ENCODE data around the gene CYP4F22.

DNA sequence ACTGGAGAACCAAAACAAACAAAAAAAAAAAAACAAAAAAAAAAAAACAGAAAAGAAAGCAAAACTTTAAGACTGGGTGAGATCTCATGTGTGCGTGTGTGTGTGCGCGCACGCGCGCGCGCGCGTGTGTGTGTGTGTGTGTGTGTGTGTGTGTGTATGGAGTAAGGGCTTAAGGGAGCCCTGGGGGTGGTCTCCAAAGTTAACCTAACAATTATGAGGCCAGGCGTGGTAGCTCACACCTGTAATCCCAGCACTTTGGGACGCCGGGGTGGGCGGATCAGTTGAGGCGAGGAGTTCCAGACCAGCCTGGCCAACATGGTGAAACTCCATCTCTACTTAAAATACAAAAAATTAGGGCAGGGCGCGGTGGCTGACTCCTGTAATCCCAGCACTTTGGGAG lies 46.7 kb downstream of the CYP4F22 start:
- TF ChIP-seq, protein P1, sequence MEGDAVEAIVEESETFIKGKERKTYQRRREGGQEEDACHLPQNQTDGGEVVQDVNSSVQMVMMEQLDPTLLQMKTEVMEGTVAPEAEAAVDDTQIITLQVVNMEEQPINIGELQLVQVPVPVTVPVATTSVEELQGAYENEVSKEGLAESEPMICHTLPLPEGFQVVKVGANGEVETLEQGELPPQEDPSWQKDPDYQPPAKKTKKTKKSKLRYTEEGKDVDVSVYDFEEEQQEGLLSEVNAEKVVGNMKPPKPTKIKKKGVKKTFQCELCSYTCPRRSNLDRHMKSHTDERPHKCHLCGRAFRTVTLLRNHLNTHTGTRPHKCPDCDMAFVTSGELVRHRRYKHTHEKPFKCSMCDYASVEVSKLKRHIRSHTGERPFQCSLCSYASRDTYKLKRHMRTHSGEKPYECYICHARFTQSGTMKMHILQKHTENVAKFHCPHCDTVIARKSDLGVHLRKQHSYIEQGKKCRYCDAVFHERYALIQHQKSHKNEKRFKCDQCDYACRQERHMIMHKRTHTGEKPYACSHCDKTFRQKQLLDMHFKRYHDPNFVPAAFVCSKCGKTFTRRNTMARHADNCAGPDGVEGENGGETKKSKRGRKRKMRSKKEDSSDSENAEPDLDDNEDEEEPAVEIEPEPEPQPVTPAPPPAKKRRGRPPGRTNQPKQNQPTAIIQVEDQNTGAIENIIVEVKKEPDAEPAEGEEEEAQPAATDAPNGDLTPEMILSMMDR (conservative IDR thresholded peaks at IDR 0.05; ENCODE audit: low read length) = no peak
- no peak for TF ChIP-seq EZH2phosphoT487 (IDR thresholded peaks at IDR 0.05; ENCODE audit: borderline replicate concordance, low read depth, low read length)
